GM18861 (cell line): Measurements from ENCODE around the gene TREM1.
"Not testable (repeated sequence)": the region's sequence is repeated elsewhere in the genome, so short reads cannot be mapped to it uniquely, and the experiment has no call there.

Experiments
- ATAC-seq: cut with Tn5 transposase; IDR thresholded peaks from one replicate; pipeline ENCODE4 v1.9.1; 2021; ENCODE audit not compliant: unreplicated experiment

TREM1 gene

GRCh38 chr6:41262401-41262800, 24.1 kb downstream of the TREM1 start:
- no peak for ATAC-seq

DNA sequence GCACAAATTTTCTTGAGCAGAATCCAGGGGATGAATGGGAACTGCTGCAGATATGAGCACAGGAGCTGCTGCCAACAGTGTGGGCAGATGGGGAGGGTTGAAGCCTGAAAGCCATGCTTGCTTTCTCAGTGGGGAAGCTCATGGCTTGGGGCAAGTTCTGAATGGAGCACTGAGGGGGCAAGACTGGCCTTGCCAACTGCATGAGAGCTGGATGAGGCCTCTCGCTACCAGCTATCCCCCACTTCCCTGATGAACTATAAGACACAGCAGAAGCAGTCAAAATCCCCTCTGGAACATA, 28.3 kb downstream of the TREM1 start:
- no peak for ATAC-seq

DNA sequence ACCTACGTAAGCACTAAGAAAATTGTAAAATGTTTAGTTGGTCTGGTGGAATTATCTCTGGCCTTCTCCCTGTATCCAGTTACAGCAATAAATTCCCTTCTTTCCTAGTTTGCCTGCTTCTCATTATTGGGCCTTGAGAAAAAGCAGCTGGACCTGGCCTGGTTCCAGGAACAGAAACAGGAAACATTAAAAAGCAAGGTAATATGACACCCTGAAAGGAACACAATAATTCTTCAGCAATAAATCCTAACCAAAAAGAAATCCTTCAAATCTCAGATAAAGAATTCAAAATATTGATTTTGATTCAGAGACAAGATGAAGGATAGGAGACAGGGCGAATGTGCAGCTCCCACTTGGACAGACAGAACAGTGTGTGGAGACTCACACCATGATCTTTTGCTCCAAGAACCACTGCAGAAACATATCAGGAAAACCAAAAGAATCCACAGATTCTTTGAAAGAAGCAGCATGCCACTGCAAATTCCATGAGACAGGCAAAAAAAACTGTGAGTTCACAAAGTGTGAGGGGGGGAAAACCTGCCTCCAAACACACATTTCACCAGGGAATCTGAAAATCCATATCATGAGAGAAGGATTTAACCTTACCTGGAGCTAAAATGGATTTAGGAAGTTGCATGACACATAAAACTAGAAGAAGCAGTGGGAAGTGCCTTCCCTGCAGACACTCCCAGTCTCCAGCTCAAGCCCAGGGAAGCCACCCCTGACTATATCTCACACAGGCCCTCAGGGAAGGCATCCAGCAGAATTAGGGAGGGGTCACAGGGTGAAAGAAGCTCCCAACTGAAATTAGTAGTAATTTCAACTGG, 28.9 kb downstream of the TREM1 start:
- ATAC-seq, result no peak

GRCh38 chr6:41256383-41256782, 30.1 kb downstream of the TREM1 start:
- no peak for ATAC-seq

- ATAC-seq, result no peak
These were observed 30.7 kb downstream of the TREM1 start for GRCh38 chr6:41255638-41256246.

GRCh38 chr6:41255110-41255509, 31.4 kb downstream of the TREM1 start:
- no peak for ATAC-seq

- ATAC-seq, result no peak
These were observed 33.9 kb downstream of the TREM1 start for GRCh38 chr6:41252401-41253169.

- ATAC-seq, result no peak
These were observed 38.4 kb downstream of the TREM1 start for GRCh38 chr6:41247882-41248705.

DNA sequence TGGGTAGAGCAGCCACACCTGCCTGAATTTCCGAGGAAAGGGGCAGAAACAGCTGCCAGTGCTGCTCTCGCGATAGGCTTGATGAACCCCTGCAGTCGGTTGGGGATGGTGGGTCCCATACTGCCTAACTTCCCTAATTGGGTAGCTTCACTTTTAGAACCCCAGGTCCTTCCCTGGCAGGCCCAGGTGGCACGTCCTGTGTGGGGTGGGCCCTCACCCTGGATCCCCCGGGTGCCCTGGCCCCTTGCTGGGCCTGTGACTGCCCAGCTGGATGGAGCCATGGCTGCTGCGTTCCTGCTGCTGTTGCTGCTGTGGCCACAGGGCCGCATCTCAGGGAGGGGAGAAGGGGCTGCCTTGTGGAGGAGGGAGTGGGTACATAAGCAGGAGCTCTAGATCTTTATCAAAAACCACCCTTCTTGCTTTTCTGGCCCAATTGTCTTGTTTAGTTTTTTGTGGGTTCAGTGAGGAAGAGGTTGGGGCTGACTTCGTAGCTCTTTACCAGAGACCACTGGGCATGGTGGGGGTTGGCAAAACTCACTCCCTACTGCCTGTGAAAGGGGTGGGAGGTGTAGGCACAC, 39.1 kb downstream of the TREM1 start:
- no peak for ATAC-seq

DNA sequence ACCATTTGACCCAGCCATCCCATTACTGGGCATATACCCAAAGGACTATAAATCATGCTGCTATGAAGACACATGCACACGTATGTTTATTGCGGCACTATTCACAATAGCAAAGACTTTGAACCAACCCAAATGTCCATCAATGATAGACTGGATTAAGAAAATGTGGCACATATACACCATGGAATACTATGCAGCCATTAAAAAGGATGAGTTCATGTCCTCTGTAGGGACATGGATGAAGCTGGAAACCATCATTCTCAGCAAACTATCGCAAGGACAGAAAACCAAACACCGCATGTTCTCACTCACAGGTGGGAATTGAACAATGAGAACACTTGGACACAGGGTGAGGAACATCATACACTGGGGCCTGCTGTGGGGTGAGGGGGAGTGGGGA, 40.0 kb downstream of the TREM1 start:
- ATAC-seq, result not testable (repeated sequence)

GRCh38 chr6:41239467-41240159, 46.9 kb downstream of the TREM1 start:
- no peak for ATAC-seq

GRCh38 chr6:41237128-41237527, 49.4 kb downstream of the TREM1 start:
- no peak for ATAC-seq

DNA sequence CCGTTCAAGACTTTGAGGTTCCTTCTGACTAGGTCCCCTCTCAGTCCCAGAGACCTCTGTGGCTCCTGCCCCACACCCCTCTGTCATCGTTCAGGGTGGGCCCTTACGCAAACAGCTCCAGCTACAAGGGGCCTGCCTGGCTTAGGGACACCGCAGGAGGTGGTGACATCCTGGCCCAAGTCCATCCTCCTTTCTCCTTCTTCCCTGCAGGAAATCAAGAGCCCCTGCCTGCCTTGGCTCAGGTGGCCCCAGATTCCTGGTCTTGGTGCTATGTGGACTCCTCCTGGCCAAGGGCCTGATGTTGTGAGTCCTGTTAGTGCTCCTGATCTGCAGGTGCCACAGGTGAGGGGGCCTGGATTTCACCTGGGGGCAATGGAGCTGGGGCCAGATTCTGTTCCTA, 50.2 kb downstream of the TREM1 start:
- ATAC-seq, result no peak

GRCh38 chr6:41232667-41233066, 53.8 kb downstream of the TREM1 start:
- ATAC-seq, result no peak

- ATAC-seq, result no peak
These were observed 55.2 kb downstream of the TREM1 start for GRCh38 chr6:41231246-41231645.

DNA sequence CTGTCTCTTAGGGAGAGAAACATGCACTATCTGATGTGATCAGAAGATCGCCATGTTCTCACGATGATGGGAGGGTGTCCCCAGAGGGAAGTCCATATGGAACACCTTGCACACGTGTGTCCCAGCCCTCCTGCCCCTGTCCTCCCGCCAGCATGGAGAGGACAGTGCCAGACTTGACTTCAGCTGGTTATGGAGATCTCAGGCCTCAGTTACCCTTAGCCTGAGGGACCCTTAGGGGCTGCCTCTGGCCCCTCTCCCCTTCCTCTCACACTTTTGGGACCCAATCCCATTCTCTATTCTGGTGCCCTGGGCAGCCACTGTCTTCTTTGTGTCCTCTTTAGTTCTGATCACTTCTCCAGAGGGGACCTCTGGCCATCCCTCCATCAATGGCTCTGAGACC, 56.8 kb downstream of the TREM1 start:
- no peak for ATAC-seq

DNA sequence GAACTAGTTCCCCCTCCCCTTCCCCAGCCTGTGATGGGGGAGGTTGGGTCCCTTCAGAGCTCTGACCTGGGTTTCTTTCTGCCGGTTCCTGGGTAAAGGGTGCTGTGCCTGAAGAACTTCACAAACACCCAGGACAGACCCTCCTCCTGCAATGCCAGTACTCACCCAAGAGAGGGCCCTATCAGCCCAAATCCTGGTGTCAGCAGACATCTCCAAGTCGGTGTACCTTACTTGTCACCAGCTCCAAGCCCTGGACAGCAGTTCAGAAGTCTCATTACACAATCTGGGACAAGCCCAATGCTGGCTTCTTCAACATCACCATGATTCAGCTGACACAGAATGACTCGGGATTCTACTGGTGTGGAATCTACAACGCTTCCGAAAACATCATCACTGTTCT, 57.9 kb downstream of the TREM1 start:
- no peak for ATAC-seq

GRCh38 chr6:41228096-41228495, 58.4 kb downstream of the TREM1 start, which contains the start of gene TREML4:
Gene TREML4, plus strand, starts transcription at chr6:41228349. Its CDS starts 79 bp downstream, at chr6:41228428.
- no peak for ATAC-seq

- no peak for ATAC-seq
These were observed 59.7 kb downstream of the TREM1 start for GRCh38 chr6:41226752-41227151.

GRCh38 chr6:41224800-41225199, 61.7 kb downstream of the TREM1 start:
- no peak for ATAC-seq
